ENCODE results near the gene SLC5A4.
"Not testable (repeated sequence)": the region's sequence is repeated elsewhere in the genome, so short reads cannot be mapped to it uniquely, and the experiment has no call there.

Gene SLC5A4

GRCh38 chr22:32267011-32267410 lies 11.9 kb upstream of the SLC5A4 start:
- H3K4me3 ChIP-seq (ENCODE audit: low read length): no peak overlapping the region
- no peak for DNase-seq (ENCODE audit: low read depth)
- TF ChIP-seq CTCF (conservative IDR thresholded peaks at IDR 0.05; ENCODE audit: low read depth, low read length): no peak

- peak; percentile 7 for DNase-seq (ENCODE audit: low read depth)
- H3K4me3 ChIP-seq (ENCODE audit: low read length): no peak overlapping the region
- TF ChIP-seq CTCF (conservative IDR thresholded peaks at IDR 0.05; ENCODE audit: low read depth, low read length): peak; percentile 93
Measured at GRCh38 chr22:32265882-32266767, 11.0 kb upstream of the SLC5A4 start.

- H3K4me3 ChIP-seq (ENCODE audit: low read length); DNase-seq (ENCODE audit: low read depth): not testable (repeated sequence)
Measured at GRCh38 chr22:32263678-32264077, 8.5 kb upstream of the SLC5A4 start.

- H3K4me3 ChIP-seq (ENCODE audit: low read length): no peak overlapping the region
- no peak for TF ChIP-seq CTCF (conservative IDR thresholded peaks at IDR 0.05; ENCODE audit: low read depth, low read length)
- DNase-seq (ENCODE audit: low read depth): no peak
Measured at GRCh38 chr22:32261306-32261705, 6.2 kb upstream of the SLC5A4 start.

GRCh38 chr22:32258791-32259190 lies 3.6 kb upstream of the SLC5A4 start:
- H3K4me3 ChIP-seq (ENCODE audit: low read length): no peak overlapping the region
- TF ChIP-seq CTCF (conservative IDR thresholded peaks at IDR 0.05; ENCODE audit: low read depth, low read length): no peak
- DNase-seq (ENCODE audit: low read depth): no peak

GRCh38 chr22:32255726-32256125 lies 579 bp upstream of the SLC5A4 start:
- no peak for TF ChIP-seq CTCF (conservative IDR thresholded peaks at IDR 0.05; ENCODE audit: low read depth, low read length)
- no peak overlapping the region for H3K4me3 ChIP-seq (ENCODE audit: low read length)
- DNase-seq (ENCODE audit: low read depth): no peak

GRCh38 chr22:32249231-32249630 lies 5.9 kb downstream of the SLC5A4 start:
- no peak for DNase-seq (ENCODE audit: low read depth)
- H3K4me3 ChIP-seq (ENCODE audit: low read length): no peak overlapping the region
- no peak for TF ChIP-seq CTCF (conservative IDR thresholded peaks at IDR 0.05; ENCODE audit: low read depth, low read length)
